Lower leg skin (tissue), 3 donors: ENCODE measurements around the gene ITPRID2.

Experiments used
- CTCF ChIP-seq, 3 donors: fragments of 450-650 bp; IDR thresholded peaks; one replicate each; pipeline ENCODE4 v1.5.1; 2016; ENCODE audit warnings: antibody characterized with exemption in 3 of 3, mild to moderate bottlenecking in 3 of 3, moderate library complexity in 2 of 3
- POLR2A ChIP-seq, 2 donors: fragments of 450-650 bp; IDR thresholded peaks; one replicate each; pipeline ENCODE4 v1.6.1; 2016 to 2017; ENCODE audit warnings: antibody characterized with exemption in 2 of 2, mild to moderate bottlenecking in 1 of 2, moderate library complexity in 1 of 2

GRCh38 chr2:181948227-181948626 lies 56.7 kb downstream of the ITPRID2 start:
- TF ChIP-seq CTCF (IDR thresholded peaks at IDR 0.05): no peak
- TF ChIP-seq POLR2A (IDR thresholded peaks at IDR 0.05): no peak
